PC-9 (cell line): Measurements from ENCODE around the gene STX2.
"Not testable (repeated sequence)": the region's sequence is repeated elsewhere in the genome, so short reads cannot be mapped to it uniquely, and the experiment has no call there.

Experiments used
- CTCF ChIP-seq: fragments of 200-600 bp; sonication (generic); conservative IDR thresholded peaks from 2 replicates; pipeline ENCODE4 v1.6.1; 2017; ENCODE audit warnings: mixed run types, antibody characterized with exemption, mild to moderate bottlenecking, moderate library complexity
- EZH2 ChIP-seq: fragments of 200-600 bp; sonication (generic); IDR thresholded peaks from 2 replicates; pipeline ENCODE4 v1.8.0; 2017; ENCODE audit warnings: antibody characterized with exemption, low read depth

- TF ChIP-seq CTCF, EZH2: not testable (repeated sequence)
Measured at GRCh38 chr12:130887190-130887589, 48.1 kb upstream of the STX2 start.
